ENCODE measurements around the gene CFAP70.
"Not testable (repeated sequence)": the region's sequence is repeated elsewhere in the genome, so short reads cannot be mapped to it uniquely, and the experiment has no call there.

Gene CFAP70

GRCh38 chr10:73339436-73339835, 19.2 kb downstream of the CFAP70 start:
- DNase-seq (ENCODE audit: low spot score), result no peak

GRCh38 chr10:73338801-73339368, 19.8 kb downstream of the CFAP70 start:
- no peak for DNase-seq (ENCODE audit: low spot score)

- DNase-seq (ENCODE audit: low spot score), result no peak
Measured at GRCh38 chr10:73333202-73333601, 25.5 kb downstream of the CFAP70 start.

GRCh38 chr10:73332379-73332778, 26.3 kb downstream of the CFAP70 start:
- no peak for DNase-seq (ENCODE audit: low spot score)

DNA sequence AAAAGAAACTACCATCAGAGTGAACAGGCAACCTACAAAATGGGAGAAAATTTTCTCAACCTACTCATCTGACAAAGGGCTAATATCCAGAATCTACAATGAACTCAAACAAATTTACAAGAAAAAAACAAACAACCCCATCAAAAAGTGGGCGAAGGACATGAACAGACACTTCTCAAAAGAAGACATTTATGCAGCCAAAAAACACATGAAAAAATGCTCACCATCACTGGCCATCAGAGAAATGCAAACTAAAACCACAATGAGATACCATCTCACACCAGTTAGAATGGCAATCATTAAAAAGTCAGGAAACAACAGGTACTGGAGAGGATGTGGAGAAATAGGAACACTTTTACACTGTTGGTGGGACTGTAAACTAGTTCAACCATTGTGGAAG, 30.1 kb downstream of the CFAP70 start:
- not testable (repeated sequence) for DNase-seq (ENCODE audit: low spot score)

DNA sequence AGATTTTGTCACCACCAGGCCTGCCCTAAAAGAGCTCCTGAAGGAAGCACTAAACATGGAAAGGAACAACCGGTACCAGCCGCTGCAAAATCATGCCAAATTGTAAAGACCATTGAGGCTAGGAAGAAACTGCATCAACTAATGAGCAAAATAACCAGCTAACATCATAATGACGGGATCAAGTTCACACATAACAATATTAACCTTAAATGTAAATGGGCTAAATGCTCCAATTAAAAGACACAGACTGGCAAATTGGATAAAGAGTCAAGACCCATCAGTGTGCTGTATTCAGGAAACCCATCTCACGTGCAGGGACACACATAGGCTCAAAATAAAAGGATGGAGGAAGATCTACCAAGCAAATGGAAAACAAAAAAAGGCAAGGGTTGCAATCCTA, 33.4 kb downstream of the CFAP70 start:
- DNase-seq (ENCODE audit: low spot score), result not testable (repeated sequence)

DNA sequence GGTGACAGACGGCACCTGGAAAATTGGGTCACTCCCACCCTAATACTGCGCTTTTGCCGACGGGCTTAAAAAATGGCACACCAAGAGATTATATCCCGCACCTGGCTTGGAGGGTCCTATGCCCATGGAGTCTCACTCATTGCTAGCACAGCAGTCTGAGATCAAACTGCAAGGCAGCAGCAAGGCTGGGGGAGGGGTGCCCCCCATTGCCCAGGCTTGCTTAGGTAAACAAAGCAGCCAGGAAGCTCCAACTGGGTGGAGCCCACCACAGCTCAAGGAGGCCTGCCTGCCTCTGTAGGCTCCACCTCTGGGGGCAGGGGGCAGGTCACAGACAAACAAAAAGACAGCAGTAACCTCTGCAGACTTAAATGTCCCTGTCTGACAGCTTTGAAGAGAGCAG, 35.1 kb downstream of the CFAP70 start:
- not testable (repeated sequence) for DNase-seq (ENCODE audit: low spot score)

GRCh38 chr10:73310475-73310874, 48.2 kb downstream of the CFAP70 start:
- DNase-seq (ENCODE audit: low spot score), result no peak

GRCh38 chr10:73307203-73307800, 51.4 kb downstream of the CFAP70 start:
- DNase-seq (ENCODE audit: low spot score), result no peak

- DNase-seq (ENCODE audit: low spot score), result no peak
Measured at GRCh38 chr10:73306171-73306708, 52.4 kb downstream of the CFAP70 start.

DNA sequence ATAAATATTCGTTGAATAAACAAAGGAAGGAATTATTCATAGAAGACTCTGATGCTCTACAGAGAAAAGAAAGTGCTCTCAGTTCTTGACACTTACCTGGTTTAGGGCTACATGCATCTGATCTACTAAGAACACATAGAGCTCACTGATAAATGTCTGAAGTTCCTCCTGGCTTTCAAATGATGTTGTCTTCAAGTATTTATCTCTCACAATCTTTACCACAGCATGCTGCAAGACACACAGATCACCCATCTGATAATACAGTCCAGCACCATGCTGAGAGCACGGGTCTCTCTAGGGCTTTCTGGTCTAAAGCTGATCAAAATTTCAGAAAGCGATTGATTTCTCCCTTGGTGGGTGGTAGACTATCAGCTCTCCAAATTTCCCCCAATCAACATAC, 61.7 kb downstream of the CFAP70 start:
- DNase-seq (ENCODE audit: low spot score), result no peak

DNA sequence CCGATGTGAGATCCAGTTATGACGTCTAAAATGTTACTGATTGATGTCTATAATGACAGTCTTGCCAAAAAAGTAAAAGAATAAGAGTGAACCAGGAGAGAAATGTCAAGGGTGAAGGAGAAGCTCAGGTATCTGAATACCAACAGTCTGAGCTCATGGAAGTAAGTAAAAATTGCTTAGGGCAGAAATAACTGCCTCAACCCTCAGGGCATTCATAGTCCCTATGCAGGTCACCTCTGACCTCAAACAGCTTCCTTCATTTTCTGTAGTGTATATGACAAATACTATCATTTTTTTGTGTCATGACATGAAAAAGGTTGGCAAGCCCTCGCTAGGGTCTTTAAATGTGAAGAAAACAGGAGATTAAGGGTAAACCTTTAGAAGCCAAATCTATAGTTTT, 65.2 kb downstream of the CFAP70 start:
- no peak for DNase-seq (ENCODE audit: low spot score)

- DNase-seq (ENCODE audit: low spot score), result no peak
Measured at GRCh38 chr10:73289958-73290357, 68.7 kb downstream of the CFAP70 start.

DNA sequence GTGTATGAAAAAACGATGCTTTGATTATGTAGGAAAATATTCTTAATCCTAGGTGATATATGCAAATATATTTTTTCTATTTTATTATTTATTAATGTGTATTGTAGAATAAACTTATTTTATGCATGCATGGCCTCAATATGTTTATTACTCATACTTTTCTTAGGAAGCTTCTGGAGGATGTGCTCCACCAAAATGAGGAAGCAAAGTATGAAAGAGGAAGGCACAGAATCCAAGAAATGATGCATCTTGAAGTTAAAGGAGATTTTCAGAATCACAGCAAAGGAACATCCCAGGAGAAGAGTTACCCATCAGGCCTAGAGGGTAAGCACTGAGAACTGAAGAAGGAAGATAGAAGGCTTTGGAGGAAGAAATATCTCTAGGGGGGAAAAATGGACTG, 71.2 kb downstream of the CFAP70 start:
- no peak for DNase-seq (ENCODE audit: low spot score)

GRCh38 chr10:73281097-73281496, 77.6 kb downstream of the CFAP70 start:
- no peak for DNase-seq (ENCODE audit: low spot score)

DNA sequence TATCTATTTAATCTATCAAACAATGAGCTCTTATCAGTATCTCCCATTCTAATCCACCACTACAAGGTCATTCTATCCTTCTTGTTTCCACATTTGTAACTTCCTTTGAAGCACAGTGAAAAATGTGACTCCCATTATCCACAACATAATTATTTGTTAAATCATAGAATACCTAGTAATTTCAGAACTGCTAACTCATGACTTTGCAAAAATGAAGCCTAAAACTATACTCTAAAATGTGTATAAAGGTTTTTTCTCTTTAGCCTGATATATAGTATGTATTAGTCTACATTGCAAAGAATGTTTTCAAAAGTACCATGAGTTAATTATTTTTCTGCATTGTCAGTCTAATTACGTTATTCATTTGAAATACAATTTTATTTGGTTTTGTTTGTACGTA, 94.2 kb downstream of the CFAP70 start:
- DNase-seq (ENCODE audit: low spot score), result no peak

DNA sequence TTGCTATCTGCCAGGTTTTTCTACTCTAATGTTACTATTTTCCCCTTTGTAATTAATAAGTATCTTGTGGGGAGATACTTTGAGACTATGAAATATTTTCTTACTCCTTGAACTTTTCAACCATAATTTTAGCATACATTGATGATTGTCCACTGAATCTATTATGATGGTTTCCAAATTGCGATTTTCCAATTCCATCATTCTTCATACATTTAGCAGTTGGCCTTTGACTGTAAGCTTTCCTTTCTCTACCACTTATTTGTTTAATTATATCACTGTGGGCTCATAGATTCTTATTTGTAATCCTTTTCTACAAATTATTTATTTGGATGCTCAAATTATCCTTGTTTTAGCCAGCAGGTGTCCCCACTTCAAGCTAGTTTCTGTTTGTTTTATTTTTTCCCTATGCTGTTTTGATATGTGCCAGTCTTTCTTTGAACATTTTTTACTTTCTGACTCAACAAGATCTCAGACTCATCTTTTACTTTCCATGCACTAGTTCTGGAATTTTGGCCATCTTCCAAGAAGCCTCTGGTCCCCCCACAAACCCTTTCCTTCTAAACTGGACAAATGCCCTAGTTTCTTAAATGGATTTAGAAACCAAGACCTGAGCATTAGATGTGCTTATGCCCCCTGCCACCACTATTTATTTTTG, 94.8 kb downstream of the CFAP70 start:
- no peak for DNase-seq (ENCODE audit: low spot score)

GRCh38 chr10:73262880-73263555, 95.6 kb downstream of the CFAP70 start:
- DNase-seq (ENCODE audit: low spot score), result no peak

- DNase-seq (ENCODE audit: low spot score), result no peak
Measured at GRCh38 chr10:73262105-73262730, 96.4 kb downstream of the CFAP70 start.

DNA sequence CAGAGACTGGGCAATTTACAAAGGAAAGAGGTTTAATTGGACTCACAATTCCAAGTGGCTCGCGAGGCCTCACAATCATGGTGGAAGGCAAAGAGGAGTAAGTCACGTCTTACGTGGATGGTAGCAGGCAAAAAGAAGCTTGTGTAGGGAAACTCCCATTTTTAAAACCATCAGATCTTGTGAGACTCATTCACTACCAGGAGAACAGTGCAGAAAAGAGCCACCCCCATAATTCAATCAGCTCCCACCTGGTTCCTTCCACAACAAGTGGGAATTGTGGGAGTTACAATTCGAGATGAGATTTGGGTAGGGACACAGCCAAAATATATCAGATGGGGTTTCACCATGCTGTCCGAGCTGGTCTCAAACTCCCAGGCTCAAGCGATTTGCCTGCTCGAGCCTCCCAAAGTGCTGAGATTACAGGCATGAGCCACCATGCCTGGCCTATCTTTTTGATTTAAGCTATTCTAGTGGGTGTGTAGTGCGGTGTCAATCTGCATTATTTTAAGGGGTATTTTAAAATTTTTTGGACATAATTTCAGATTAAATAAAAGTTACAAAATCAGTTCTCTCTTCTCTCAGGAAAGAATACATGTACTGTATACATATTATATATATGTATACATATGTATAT, 97.2 kb downstream of the CFAP70 start:
- no peak for DNase-seq (ENCODE audit: low spot score)

DNA sequence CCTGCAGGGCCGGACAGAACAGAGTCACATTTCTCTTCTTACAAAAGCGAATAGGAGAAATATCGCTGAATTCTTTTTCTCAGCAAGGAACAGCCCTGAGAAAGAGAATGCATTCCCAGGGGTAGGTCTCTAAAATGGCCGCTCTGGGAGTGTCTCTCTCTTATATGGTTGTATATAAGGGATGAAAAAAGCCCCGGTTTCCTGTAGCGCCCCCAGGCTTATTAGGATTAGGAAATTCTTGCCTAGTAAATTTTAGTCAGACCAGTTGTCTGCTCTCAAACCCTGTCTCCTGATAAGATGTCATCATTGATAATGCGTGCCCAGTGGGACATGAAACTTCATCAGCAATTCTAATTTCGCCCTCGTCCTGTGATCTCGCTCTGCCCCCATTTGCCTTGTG, 100.1 kb downstream of the CFAP70 start:
- DNase-seq (ENCODE audit: low spot score), result not testable (repeated sequence)

DNA sequence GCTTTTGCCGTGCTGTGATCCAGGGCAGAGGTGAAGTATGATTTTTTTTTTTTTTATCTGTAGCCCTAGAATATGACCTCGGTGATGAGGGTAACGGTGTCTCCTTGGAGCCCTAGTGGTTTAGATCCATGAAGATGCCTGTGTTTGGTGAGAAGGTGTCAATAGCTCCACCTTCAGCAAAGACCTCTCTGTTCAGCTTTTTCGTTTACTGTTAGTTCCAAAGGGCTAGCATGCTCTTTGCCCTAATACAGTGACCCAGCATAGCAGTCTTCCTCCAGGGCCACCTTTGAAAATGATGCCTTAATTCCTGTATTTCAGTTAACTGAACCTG, 105.5 kb downstream of the CFAP70 start:
- DNase-seq (ENCODE audit: low spot score), result peak; percentile 39

All from iPS-NIHi11 (cell line).